ENCODE measurements around the gene CDRT15.
"Not testable (repeated sequence)": the region's sequence is repeated elsewhere in the genome, so short reads cannot be mapped to it uniquely, and the experiment has no call there.

- not testable (repeated sequence) for TF ChIP-seq CTCF, POLR2A (IDR thresholded peaks at IDR 0.05)
Observed at GRCh38 chr17:14186443-14186842, 50.2 kb downstream of the CDRT15 start.

Data from heart left ventricle (tissue), 13 donors.